Measurements from ENCODE around the gene NPHS2. TPM values are rescaled to one million over a fixed set of nuclear protein-coding genes. Genes with fewer than 3 reads are reported as not detected.
A peak's percentile ranks its signal among the peaks of the same experiment; 100 is the strongest.

NPHS2 gene
- total and polyA plus RNA-seq, 8 donors = 0.52 to 3.3 (median 0.87) TPM; not detected in 3

GRCh38 chr1:179588425-179589024 lies 12.8 kb upstream of the NPHS2 start:
- no peak overlapping the region for H3K27ac ChIP-seq
- TF ChIP-seq CTCF (IDR thresholded peaks at IDR 0.05) = no peak
- no peaks in the 10 kb centered on the region for H3K9me3 ChIP-seq
- no peak overlapping the region for H3K4me3 ChIP-seq
- no peaks in the 10 kb centered on the region for H3K36me3 ChIP-seq
- H3K27me3 ChIP-seq = peaks cover 14 to 85% of the 10 kb centered on the region in 2 donors
- intact Hi-C loops (cut with DNase I) = no loop called here
- ATAC-seq = no peak
- DNase-seq = no peak
- H3K4me1 ChIP-seq = no peaks in the 10 kb centered on the region

- TF ChIP-seq CTCF (IDR thresholded peaks at IDR 0.05) = no peak
- Histone ChIP-seq H3K36me3 (no peaks in the 10 kb centered on the region), H3K9me3 (no peaks in the 10 kb centered on the region), H3K27ac (no peak overlapping the region), H3K4me1 (no peaks in the 10 kb centered on the region), H3K27me3 (peaks cover 10 to 78% of the 10 kb centered on the region in 2 donors), H3K4me3 (no peak overlapping the region)
- intact Hi-C loops (cut with DNase I) = no loop called here
- ATAC-seq (no peak), DNase-seq (no peak)
Observed at GRCh38 chr1:179587336-179587735, 11.6 kb upstream of the NPHS2 start.

- Histone ChIP-seq H3K9me3 (no peaks in the 10 kb centered on the region), H3K4me3 (peak overlapping the region in 1 of 2 donors; percentile 32), H3K27ac (no peak overlapping the region), H3K27me3 (peaks cover 0 to 75% of the 10 kb centered on the region in 2 donors), H3K4me1 (no peaks in the 10 kb centered on the region), H3K36me3 (no peaks in the 10 kb centered on the region)
- DNase-seq = peak in 3 of 4 donors; percentile 59 to 81 (median 66)
- intact Hi-C loops (cut with DNase I) = no loop called here
- ATAC-seq = peak; percentile 95
- TF ChIP-seq CTCF (IDR thresholded peaks at IDR 0.05) = peak; percentile 23 to 24
Observed at GRCh38 chr1:179586107-179586823, 10.5 kb upstream of the NPHS2 start.

GRCh38 chr1:179583771-179584320 lies 8.1 kb upstream of the NPHS2 start:
- Histone ChIP-seq H3K27me3 (peaks cover 0 to 77% of the 10 kb centered on the region in 2 donors), H3K36me3 (no peaks in the 10 kb centered on the region), H3K4me3 (no peak overlapping the region), H3K4me1 (no peaks in the 10 kb centered on the region), H3K27ac (no peak overlapping the region), H3K9me3 (no peaks in the 10 kb centered on the region)
- DNase-seq (no peak), ATAC-seq (no peak)
- intact Hi-C loops (cut with DNase I) = no loop called here
- no peak for TF ChIP-seq CTCF (IDR thresholded peaks at IDR 0.05)

GRCh38 chr1:179576509-179576908 lies 761 bp upstream of the NPHS2 start:
- peaks cover 31 to 70% of the 10 kb centered on the region in 2 donors for H3K27me3 ChIP-seq
- intact Hi-C loops (cut with DNase I) = no loop called here

More at GRCh38 chr1:179576509-179576908, 761 bp upstream of the NPHS2 start:
- Histone ChIP-seq H3K9me3 (no peaks in the 10 kb centered on the region), H3K4me1 (no peaks in the 10 kb centered on the region), H3K4me3 (no peak overlapping the region), H3K36me3 (no peaks in the 10 kb centered on the region), H3K27ac (no peak overlapping the region)
- ATAC-seq (no peak), DNase-seq (no peak)
- TF ChIP-seq CTCF (IDR thresholded peaks at IDR 0.05) = no peak
